Pancreas (tissue), 10 donors: ENCODE data around the gene KLHL12. TPM values are rescaled to one million over a fixed set of nuclear protein-coding genes. Genes with fewer than 3 reads are reported as not detected.

Experiments
- ATAC-seq, 4 donors: fragments of 200-7000 bp; cut with Tn5 transposase; one replicate each; pipeline versions ENCODE4 v1.8.0 to v1.9.1; 2020; ENCODE audit warnings: mild to moderate bottlenecking in 4 of 4, moderate library complexity in 4 of 4
- DNase-seq, 6 donors: peaks; one replicate each; pipeline ENCODE4 v3.0.0-alpha.2; 2020
- FAIRE-seq: peaks from 2 replicates; lab custom pipeline; 2012; peaks lifted over from hg19 to GRCh38; lab: Jason Lieb, UNC
- H3K27ac ChIP-seq, 4 donors: fragments of 200-600 bp; sonication (generic); 1 replicate in 3 of 4; 2 replicates in 1 of 4; pipeline versions ENCODE4 v1.5.0 to v1.8.0; 2020
- H3K27me3 ChIP-seq, 4 donors: fragments of 200-600 bp; one replicate each; pipeline ENCODE4 v1.8.0; 2021
- H3K36me3 ChIP-seq, 3 donors: fragments of 200-600 bp; sonication (generic) in 1 of 3; one replicate each; pipeline versions ENCODE4 v1.5.0 to v1.8.0; 2020 to 2021
- H3K4me1 ChIP-seq, 3 donors: fragments of 200-600 bp; one replicate each; pipeline ENCODE4 v1.8.0; 2021
- H3K4me3 ChIP-seq, 4 donors: fragments of 200-600 bp; sonication (generic) in 2 of 4; one replicate each; pipeline versions ENCODE4 v1.5.0 to v1.8.0; 2020 to 2021
- H3K9me3 ChIP-seq, 4 donors: fragments of 200-600 bp; one replicate each; pipeline ENCODE4 v1.8.0; 2021
- WGBS, 2 donors: extraction: QIAGEN DNeasy Blood & Tissue Kit; methylation state at CpG; one replicate each; pipeline ENCODE4 v1.1.7; 2013; 5-methylcytosine and 5-hydroxymethylcytosine counted together
- intact Hi-C, 3 donors: fragments of 100-400 bp; cut with DNase I; formaldehyde crosslinking; loops; one replicate each; pipeline versions ENCODE4 v1.11.1 to v1.14.2; 2022
- polyA plus RNA-seq, 2 donors: library from polyadenylated mRNA; stranded (reverse); fragments of 200-250 nt; gene quantifications; one replicate each; pipeline ENCODE4 v1.2.3, GENCODE V29; 2013
- total RNA-seq, 6 donors: library from RNA; stranded (reverse); fragmentation: NEBNext Ultra II Directional in 4 of 6; extraction: Animal tissue kit (Norgen Biotek cat#: 25700) in 4 of 6; gene quantifications; one replicate each; pipeline versions ENCODE4 v1.2.1 to v1.2.4, GENCODE V29; 2021 to 2023
- TF ChIP-seq, protein P1 (sequence below), 4 donors: fragments of 200-600 bp; sonication (generic) in 3 of 4; IDR thresholded peaks; one replicate each; pipeline versions ENCODE4 v1.5.0 to v1.8.0; 2021; ENCODE audit warnings: antibody characterized with exemption in 4 of 4
- donor health status: healthy with polysubstance abuse.
- donor health status: DM: no; HTN: no; CAD: no; lungs with moderate emphysema.
- donor health status: DM: no; HTN: no; CAD: no.
- donor health status: control.
- donor health status: control.
- donor health status: Bipolar disorder and iron deficiency.
- donor health status: DM: yes; HTN: yes; CAD: no.
- donor health status: DM: no; HTN: no; CAD: no.
- donor health status: DM: no; HTN: no; CAD: no.
- donor health status: DM: yes; HTN: yes; CAD: no.

The KLHL12 gene
- total and polyA plus RNA-seq, 8 donors, result 8.2 to 17.8 (median 11.7) TPM

DNA sequence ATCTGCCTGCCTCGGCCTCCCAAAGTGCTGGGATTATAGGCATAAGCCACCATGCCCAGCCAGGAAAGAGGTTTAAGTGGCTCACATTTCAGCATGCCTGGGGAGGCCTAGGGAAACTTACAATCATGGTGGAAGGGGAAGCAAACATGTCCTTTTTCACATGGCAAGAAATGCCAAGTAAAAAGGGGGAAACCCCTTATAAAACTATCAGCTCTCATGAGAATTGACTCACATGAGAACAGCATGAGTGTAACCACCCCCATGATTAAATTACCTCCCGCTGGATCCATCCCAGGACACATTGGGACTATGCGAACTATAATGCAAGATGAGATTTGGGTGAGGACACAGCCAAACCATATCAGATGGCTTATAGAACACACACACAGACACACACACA lies 8.8 kb upstream of the KLHL12 start:
- Histone ChIP-seq H3K4me1 (no peaks in the 10 kb centered on the region), H3K36me3 (peaks cover 0 to 9% (median 0%) of the 10 kb centered on the region in 3 donors), H3K27me3 (no peaks in the 10 kb centered on the region), H3K9me3 (no peaks in the 10 kb centered on the region), H3K4me3 (no peak overlapping the region), H3K27ac (no peak overlapping the region)
- ATAC-seq (no peak), DNase-seq (no peak), FAIRE-seq (no peak)
- 70 to 79% methylated on average over 3 of the region's 3 CpGs for WGBS, 2 donors
- TF ChIP-seq, protein P1, sequence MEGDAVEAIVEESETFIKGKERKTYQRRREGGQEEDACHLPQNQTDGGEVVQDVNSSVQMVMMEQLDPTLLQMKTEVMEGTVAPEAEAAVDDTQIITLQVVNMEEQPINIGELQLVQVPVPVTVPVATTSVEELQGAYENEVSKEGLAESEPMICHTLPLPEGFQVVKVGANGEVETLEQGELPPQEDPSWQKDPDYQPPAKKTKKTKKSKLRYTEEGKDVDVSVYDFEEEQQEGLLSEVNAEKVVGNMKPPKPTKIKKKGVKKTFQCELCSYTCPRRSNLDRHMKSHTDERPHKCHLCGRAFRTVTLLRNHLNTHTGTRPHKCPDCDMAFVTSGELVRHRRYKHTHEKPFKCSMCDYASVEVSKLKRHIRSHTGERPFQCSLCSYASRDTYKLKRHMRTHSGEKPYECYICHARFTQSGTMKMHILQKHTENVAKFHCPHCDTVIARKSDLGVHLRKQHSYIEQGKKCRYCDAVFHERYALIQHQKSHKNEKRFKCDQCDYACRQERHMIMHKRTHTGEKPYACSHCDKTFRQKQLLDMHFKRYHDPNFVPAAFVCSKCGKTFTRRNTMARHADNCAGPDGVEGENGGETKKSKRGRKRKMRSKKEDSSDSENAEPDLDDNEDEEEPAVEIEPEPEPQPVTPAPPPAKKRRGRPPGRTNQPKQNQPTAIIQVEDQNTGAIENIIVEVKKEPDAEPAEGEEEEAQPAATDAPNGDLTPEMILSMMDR (IDR thresholded peaks at IDR 0.05), result no peak
- intact Hi-C loops, result no loop called here

DNA sequence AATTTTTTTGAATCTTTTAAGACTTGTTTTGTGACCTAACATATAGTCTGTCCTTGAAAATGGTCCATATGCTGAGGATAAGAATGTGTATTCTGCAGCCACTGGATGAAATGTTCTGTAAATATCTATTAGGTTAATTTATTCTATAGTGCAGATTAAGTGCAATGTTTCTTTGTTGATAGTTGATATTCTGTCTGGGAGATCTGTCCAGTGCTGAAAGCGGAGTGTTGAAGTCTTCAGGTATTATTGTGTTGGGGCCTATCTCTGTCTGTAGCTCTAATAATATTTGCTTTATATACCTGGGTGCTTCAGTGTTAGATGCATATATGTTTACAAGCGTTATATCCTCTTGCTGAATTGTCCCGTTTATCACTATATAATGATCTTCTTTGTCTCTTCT lies 7.7 kb upstream of the KLHL12 start:
- no peak overlapping the region for H3K4me3 ChIP-seq
- ATAC-seq (no peak), DNase-seq (no peak), FAIRE-seq (no peak)
- 79 to 85% methylated on average over 3 of the region's 3 CpGs for WGBS, 2 donors
- H3K4me1 ChIP-seq, result no peaks in the 10 kb centered on the region
- no peak overlapping the region for H3K27ac ChIP-seq
- no peaks in the 10 kb centered on the region for H3K9me3 ChIP-seq
- no peaks in the 10 kb centered on the region for H3K27me3 ChIP-seq
- no peaks in the 10 kb centered on the region for H3K36me3 ChIP-seq
- intact Hi-C loops, result no loop called here
- TF ChIP-seq, protein P1 (IDR thresholded peaks at IDR 0.05), result no peak

DNA sequence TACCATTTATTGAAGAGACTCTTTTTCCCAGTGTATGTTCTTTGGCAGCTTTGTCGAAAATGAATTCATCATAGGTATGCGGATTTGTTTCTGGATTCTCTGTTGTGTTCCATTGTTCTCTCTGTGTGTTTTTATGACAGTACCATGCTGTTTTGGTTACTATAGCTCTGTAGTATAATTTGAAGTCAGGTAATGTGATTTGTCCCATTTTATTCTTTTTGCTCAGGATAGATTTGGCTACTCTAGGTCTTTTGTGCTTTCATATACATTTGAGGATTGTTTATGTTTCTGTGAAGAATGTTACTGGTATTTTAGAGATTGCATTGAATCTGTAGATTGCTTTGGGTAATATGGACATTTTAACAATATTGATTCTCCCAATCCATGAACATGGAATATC lies 5.4 kb upstream of the KLHL12 start:
- no peak overlapping the region for H3K27ac ChIP-seq
- no peaks in the 10 kb centered on the region for H3K36me3 ChIP-seq
- H3K9me3 ChIP-seq, result no peaks in the 10 kb centered on the region
- intact Hi-C loops, result no loop called here
- no peaks in the 10 kb centered on the region for H3K4me1 ChIP-seq
- TF ChIP-seq, protein P1 (IDR thresholded peaks at IDR 0.05), result no peak
- WGBS, 2 donors, result 72 to 75% methylated on average over 2 of the region's 2 CpGs
- no peaks in the 10 kb centered on the region for H3K27me3 ChIP-seq
- FAIRE-seq (no peak), ATAC-seq (no peak), DNase-seq (no peak)
- no peak overlapping the region for H3K4me3 ChIP-seq

DNA sequence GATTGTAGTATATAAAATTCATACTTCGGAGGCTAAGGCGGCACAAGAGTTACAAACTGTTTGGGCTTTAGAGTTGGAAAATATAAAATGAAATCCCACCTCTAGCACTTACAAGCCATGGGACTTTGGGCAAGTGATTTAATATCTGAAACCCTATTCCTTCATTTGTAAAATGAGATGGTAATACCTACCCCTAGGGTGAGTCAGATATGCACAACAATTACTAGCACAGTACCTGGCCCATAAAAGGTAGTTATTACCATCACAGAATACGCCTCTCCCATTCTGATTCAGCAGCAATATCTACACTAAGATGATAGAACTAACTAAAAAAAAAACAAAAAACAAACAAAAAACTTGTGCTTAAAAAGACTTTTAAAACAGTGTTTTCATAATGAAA lies 3.5 kb downstream of the KLHL12 start:
- no peak for ATAC-seq
- WGBS, 2 donors, result 93 to 96% methylated on average over 3 of the region's 3 CpGs
- FAIRE-seq, result no peak
- Histone ChIP-seq H3K36me3 (peaks cover 6 to 18% (median 6%) of the 10 kb centered on the region in 3 donors), H3K4me1 (peaks cover 0 to 10% (median 8%) of the 10 kb centered on the region in 3 donors), H3K27ac (no peak overlapping the region), H3K4me3 (no peak overlapping the region), H3K27me3 (no peaks in the 10 kb centered on the region), H3K9me3 (no peaks in the 10 kb centered on the region)
- no peak for DNase-seq
- TF ChIP-seq, protein P1 (IDR thresholded peaks at IDR 0.05), result no peak
- intact Hi-C loops, result no loop called here

DNA sequence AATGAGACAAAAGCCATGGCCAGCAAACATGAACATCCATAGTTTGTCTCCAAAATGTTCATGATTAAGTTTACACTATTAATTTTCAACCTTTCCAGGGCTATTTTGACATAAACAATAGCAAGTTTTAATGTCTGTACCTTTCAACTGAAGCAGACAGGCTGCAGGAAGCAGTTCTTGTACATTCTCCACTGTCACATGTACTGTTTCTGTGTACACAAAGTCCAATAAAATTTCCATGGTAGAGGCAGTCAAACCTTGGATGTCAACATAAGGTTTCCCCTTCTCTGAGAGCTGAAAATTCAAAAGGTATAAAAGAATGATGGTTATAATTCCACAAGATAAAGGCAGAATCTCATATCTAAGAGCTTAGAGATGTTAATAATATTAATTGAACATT lies 7.4 kb downstream of the KLHL12 start:
- intact Hi-C loops, result no loop called here
- ATAC-seq (no peak), DNase-seq (no peak), FAIRE-seq (no peak)
- Histone ChIP-seq H3K36me3 (peaks cover 6 to 47% (median 14%) of the 10 kb centered on the region in 3 donors), H3K4me1 (peaks cover 0 to 10% (median 6%) of the 10 kb centered on the region in 3 donors), H3K9me3 (no peaks in the 10 kb centered on the region), H3K27me3 (no peaks in the 10 kb centered on the region), H3K27ac (no peak overlapping the region), H3K4me3 (no peak overlapping the region)
- TF ChIP-seq, protein P1 (IDR thresholded peaks at IDR 0.05), result no peak
